HG03159 (cell line): ENCODE results near the gene VPS8.
"Not testable (repeated sequence)": the region's sequence is repeated elsewhere in the genome, so short reads cannot be mapped to it uniquely, and the experiment has no call there.

Source experiments
- ATAC-seq: cut with Tn5 transposase; IDR thresholded peaks from one replicate; pipeline ENCODE4 v1.9.1; 2021; ENCODE audit warnings: mild to moderate bottlenecking, moderate library complexity; ENCODE audit not compliant: unreplicated experiment

VPS8 gene

GRCh38 chr3:184981071-184981470, 169.1 kb downstream of the VPS8 start:
- ATAC-seq: no peak

GRCh38 chr3:184982076-184982475, 170.1 kb downstream of the VPS8 start:
- ATAC-seq: no peak

- ATAC-seq: no peak
Measured at GRCh38 chr3:184985586-184985985, 173.6 kb downstream of the VPS8 start.

- no peak for ATAC-seq
Measured at GRCh38 chr3:184986366-184986889, 174.5 kb downstream of the VPS8 start.

- ATAC-seq: no peak
Measured at GRCh38 chr3:184993394-184993793, 181.4 kb downstream of the VPS8 start.

- ATAC-seq: not testable (repeated sequence)
Measured at GRCh38 chr3:185003876-185004275, 191.9 kb downstream of the VPS8 start.

GRCh38 chr3:185009650-185010049, 197.7 kb downstream of the VPS8 start:
- no peak for ATAC-seq

GRCh38 chr3:185017584-185017983, 205.6 kb downstream of the VPS8 start:
- ATAC-seq: not testable (repeated sequence)

GRCh38 chr3:185017996-185018395, 206.0 kb downstream of the VPS8 start:
- ATAC-seq: not testable (repeated sequence)

GRCh38 chr3:185021256-185021655, 209.3 kb downstream of the VPS8 start:
- ATAC-seq: no peak

GRCh38 chr3:185024406-185024805, 212.4 kb downstream of the VPS8 start:
- no peak for ATAC-seq

GRCh38 chr3:185024966-185025365, 213.0 kb downstream of the VPS8 start:
- ATAC-seq: no peak

GRCh38 chr3:185028121-185028520, 216.2 kb downstream of the VPS8 start:
- no peak for ATAC-seq

GRCh38 chr3:185029086-185029485, 217.1 kb downstream of the VPS8 start:
- ATAC-seq: no peak

GRCh38 chr3:185030399-185030798, 218.4 kb downstream of the VPS8 start:
- no peak for ATAC-seq

- ATAC-seq: no peak
Measured at GRCh38 chr3:185030951-185031350, 219.0 kb downstream of the VPS8 start.

- no peak for ATAC-seq
Measured at GRCh38 chr3:185037801-185038200, 225.8 kb downstream of the VPS8 start.

GRCh38 chr3:185040425-185040824, 228.5 kb downstream of the VPS8 start:
- no peak for ATAC-seq

GRCh38 chr3:185041540-185041939, 229.6 kb downstream of the VPS8 start:
- ATAC-seq: no peak

- no peak for ATAC-seq
Measured at GRCh38 chr3:185042312-185043050, 230.5 kb downstream of the VPS8 start.

- ATAC-seq: no peak
Measured at GRCh38 chr3:185046164-185046515, 234.2 kb downstream of the VPS8 start.

GRCh38 chr3:185046603-185047002, 234.6 kb downstream of the VPS8 start:
- no peak for ATAC-seq

GRCh38 chr3:185049710-185050109, 237.7 kb downstream of the VPS8 start:
- no peak for ATAC-seq
